GM18861 (cell line): ENCODE results near the gene WDR47.
"Not testable (repeated sequence)": the region's sequence is repeated elsewhere in the genome, so short reads cannot be mapped to it uniquely, and the experiment has no call there.

Experiments
- ATAC-seq: cut with Tn5 transposase; IDR thresholded peaks from one replicate; pipeline ENCODE4 v1.9.1; 2021; ENCODE audit not compliant: unreplicated experiment

WDR47 gene

GRCh38 chr1:109056064-109056463 is 14.2 kb upstream of the WDR47 start:
- ATAC-seq = no peak

GRCh38 chr1:109052145-109052544 is 10.2 kb upstream of the WDR47 start:
- ATAC-seq = not testable (repeated sequence)

GRCh38 chr1:109050228-109050995 is 8.5 kb upstream of the WDR47 start:
- ATAC-seq = no peak

GRCh38 chr1:109048335-109048734 is 6.4 kb upstream of the WDR47 start:
- ATAC-seq = no peak

- no peak for ATAC-seq
Measured at GRCh38 chr1:109047339-109047738, 5.4 kb upstream of the WDR47 start.

GRCh38 chr1:109046671-109047070 is 4.8 kb upstream of the WDR47 start:
- ATAC-seq = no peak

- no peak for ATAC-seq
Measured at GRCh38 chr1:109045595-109045994, 3.7 kb upstream of the WDR47 start.

- ATAC-seq = peak; percentile 18
Measured at GRCh38 chr1:109040989-109041620, 797 bp downstream of the WDR47 start.

- no peak for ATAC-seq
Measured at GRCh38 chr1:109040627-109040988, 1.3 kb downstream of the WDR47 start.

GRCh38 chr1:109034382-109034781 is 7.5 kb downstream of the WDR47 start:
- no peak for ATAC-seq

GRCh38 chr1:109029493-109029892 is 12.4 kb downstream of the WDR47 start:
- ATAC-seq = not testable (repeated sequence)

GRCh38 chr1:109027841-109028240 is 14.1 kb downstream of the WDR47 start:
- no peak for ATAC-seq

- ATAC-seq = no peak
Measured at GRCh38 chr1:109025694-109026093, 16.2 kb downstream of the WDR47 start.

- no peak for ATAC-seq
Measured at GRCh38 chr1:109024646-109025045, 17.3 kb downstream of the WDR47 start.

GRCh38 chr1:109020693-109021257 is 21.1 kb downstream of the WDR47 start:
- ATAC-seq = no peak

GRCh38 chr1:109017719-109018118 is 24.2 kb downstream of the WDR47 start:
- ATAC-seq = not testable (repeated sequence)

GRCh38 chr1:109017134-109017533 is 24.8 kb downstream of the WDR47 start:
- ATAC-seq = no peak

- ATAC-seq = no peak
Measured at GRCh38 chr1:109011335-109011734, 30.6 kb downstream of the WDR47 start.

- not testable (repeated sequence) for ATAC-seq
Measured at GRCh38 chr1:108996622-108997021, 45.3 kb downstream of the WDR47 start.

GRCh38 chr1:108983114-108983513 is 58.8 kb downstream of the WDR47 start:
- ATAC-seq = no peak

GRCh38 chr1:108976658-108977057 is 65.2 kb downstream of the WDR47 start:
- ATAC-seq = no peak

GRCh38 chr1:108972951-108973350 is 69.0 kb downstream of the WDR47 start:
- ATAC-seq = no peak
